Measurements from ENCODE around the gene EID1.

EID1 gene, protein sequence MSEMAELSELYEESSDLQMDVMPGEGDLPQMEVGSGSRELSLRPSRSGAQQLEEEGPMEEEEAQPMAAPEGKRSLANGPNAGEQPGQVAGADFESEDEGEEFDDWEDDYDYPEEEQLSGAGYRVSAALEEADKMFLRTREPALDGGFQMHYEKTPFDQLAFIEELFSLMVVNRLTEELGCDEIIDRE

DNA sequence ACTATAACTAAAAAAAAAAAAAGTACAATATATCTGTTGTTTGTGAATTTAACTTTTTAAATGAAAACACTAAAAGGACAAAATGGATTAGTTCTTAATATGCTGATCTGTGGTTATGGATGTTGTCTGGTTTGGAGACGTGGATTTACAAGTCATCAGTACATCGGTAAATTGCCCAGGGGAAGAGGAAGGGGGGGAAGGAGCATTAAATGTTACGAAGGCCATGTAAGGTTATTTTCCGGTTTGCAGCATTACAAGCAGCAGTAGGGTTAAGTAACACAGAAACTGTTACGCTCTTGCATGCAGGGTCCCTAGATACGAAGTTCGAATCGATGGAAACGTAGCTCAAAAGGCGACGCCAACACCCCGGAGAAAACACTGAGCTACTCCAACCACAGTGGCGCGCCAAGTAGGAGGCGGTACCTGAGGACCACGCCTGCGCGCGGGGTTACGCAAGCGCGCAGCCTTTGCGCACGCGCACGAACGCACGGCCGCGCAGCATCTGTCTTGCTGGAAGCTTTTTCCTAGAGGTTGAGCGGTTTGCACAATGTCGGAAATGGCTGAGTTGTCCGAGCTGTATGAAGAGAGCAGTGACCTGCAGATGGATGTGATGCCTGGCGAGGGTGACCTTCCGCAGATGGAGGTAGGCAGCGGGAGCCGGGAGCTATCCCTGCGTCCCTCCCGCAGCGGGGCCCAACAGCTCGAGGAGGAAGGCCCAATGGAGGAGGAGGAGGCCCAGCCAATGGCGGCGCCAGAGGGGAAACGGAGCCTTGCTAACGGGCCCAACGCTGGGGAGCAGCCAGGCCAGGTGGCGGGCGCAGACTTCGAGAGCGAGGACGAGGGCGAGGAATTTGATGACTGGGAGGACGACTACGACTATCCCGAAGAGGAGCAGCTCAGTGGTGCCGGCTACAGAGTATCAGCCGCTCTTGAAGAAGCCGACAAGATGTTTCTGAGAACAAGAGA is at the start of gene EID1:
Gene EID1, plus strand, starts transcription at position 505 of the 966 bp plus-strand sequence. Its CDS starts 43 bp downstream, at position 548.
- H3K4me3 Mint-ChIP-seq, result peak within 1 kb of the TSS; percentile 99 to 100 (median 99)
- H3K27ac Mint-ChIP-seq, result peak within 1 kb of the TSS; percentile 98 to 99 (median 98)
- H3K27me3 Mint-ChIP-seq (ENCODE audit: low read depth), result peaks cover 7% of the 10 kb centered on the region
- peaks cover 13% of the 10 kb centered on the region for H3K36me3 Mint-ChIP-seq (ENCODE audit: low read depth)
- TF ChIP-seq, protein P1, sequence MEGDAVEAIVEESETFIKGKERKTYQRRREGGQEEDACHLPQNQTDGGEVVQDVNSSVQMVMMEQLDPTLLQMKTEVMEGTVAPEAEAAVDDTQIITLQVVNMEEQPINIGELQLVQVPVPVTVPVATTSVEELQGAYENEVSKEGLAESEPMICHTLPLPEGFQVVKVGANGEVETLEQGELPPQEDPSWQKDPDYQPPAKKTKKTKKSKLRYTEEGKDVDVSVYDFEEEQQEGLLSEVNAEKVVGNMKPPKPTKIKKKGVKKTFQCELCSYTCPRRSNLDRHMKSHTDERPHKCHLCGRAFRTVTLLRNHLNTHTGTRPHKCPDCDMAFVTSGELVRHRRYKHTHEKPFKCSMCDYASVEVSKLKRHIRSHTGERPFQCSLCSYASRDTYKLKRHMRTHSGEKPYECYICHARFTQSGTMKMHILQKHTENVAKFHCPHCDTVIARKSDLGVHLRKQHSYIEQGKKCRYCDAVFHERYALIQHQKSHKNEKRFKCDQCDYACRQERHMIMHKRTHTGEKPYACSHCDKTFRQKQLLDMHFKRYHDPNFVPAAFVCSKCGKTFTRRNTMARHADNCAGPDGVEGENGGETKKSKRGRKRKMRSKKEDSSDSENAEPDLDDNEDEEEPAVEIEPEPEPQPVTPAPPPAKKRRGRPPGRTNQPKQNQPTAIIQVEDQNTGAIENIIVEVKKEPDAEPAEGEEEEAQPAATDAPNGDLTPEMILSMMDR (IDR thresholded peaks at IDR 0.05; ENCODE audit: unreplicated experiment in 3 of 3), result no peak
- H3K9me3 Mint-ChIP-seq, result no peaks in the 10 kb centered on the region
- H3K4me1 Mint-ChIP-seq, result peaks cover 45% of the 10 kb centered on the region

DNA sequence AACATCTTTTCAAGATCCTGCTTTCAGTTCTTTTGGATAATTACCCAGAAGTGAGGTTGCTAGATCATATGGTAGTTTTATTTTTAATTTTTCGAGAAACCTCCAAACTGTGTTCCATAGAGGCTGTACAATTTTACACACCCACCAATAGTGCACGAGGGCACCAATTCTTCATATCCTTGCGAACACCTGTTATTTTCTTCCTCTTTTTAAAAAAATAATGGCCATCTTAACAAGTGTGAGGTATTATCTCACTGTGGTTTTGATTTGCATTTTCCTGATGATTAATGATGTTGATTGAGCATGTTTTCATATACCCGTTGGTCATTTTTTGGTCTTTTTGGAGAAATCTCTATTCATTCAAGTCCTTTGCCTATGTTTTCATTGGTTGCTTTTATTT is 49.5 kb upstream of the EID1 start:
- H3K27ac Mint-ChIP-seq, result no peak overlapping the region
- peaks cover 10% of the 10 kb centered on the region for H3K9me3 Mint-ChIP-seq
- H3K27me3 Mint-ChIP-seq (ENCODE audit: low read depth), result no peaks in the 10 kb centered on the region
- no peaks in the 10 kb centered on the region for H3K36me3 Mint-ChIP-seq (ENCODE audit: low read depth)
- no peak overlapping the region for H3K4me3 Mint-ChIP-seq
- H3K4me1 Mint-ChIP-seq, result no peaks in the 10 kb centered on the region
- TF ChIP-seq, protein P1 (IDR thresholded peaks at IDR 0.05; ENCODE audit: unreplicated experiment in 3 of 3), result no peak

DNA sequence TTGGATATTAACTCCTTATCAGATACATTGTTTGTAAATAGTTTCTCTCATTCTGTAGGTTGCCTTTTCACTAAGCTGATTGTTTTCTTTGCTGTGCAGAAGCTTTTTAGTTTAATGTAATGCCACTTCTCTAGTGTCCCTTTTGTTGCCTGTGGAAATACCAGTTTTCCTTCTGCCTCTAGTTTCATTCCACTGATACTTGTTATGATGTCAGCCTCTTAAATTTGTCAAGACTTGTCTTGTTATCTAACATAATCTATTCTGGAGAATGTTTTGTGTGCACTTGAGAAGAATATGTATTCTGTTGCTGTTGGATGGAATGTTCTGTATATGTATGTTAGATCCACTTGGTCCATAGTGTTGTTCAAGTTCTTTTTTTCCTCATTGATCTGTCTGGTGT is 49.0 kb upstream of the EID1 start:
- H3K4me1 Mint-ChIP-seq, result no peaks in the 10 kb centered on the region
- H3K27ac Mint-ChIP-seq, result no peak overlapping the region
- peaks cover under 1% of the 10 kb centered on the region for H3K36me3 Mint-ChIP-seq (ENCODE audit: low read depth)
- no peaks in the 10 kb centered on the region for H3K27me3 Mint-ChIP-seq (ENCODE audit: low read depth)
- TF ChIP-seq, protein P1 (IDR thresholded peaks at IDR 0.05; ENCODE audit: unreplicated experiment in 3 of 3), result no peak
- H3K9me3 Mint-ChIP-seq, result peaks cover 13% of the 10 kb centered on the region
- H3K4me3 Mint-ChIP-seq, result no peak overlapping the region

DNA sequence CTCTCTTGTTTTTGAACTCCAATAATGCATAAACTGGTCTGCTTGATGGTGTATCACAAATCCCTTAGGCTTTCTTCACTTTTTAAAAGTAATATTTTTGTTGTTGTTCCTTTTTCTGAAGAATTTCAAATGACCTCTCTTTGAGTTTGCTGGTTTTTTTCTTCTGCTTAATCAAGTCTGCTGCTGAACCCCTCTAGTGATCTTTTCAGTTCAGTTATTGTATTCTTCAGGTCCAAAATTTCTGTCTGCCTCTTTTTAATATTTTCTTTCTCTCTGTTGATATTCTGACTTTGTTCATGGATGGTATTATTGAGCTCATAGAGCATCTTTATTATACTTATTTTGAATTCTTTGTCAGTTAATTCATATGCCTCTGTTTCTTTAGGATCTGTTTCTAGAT is 45.3 kb upstream of the EID1 start:
- TF ChIP-seq, protein P1 (IDR thresholded peaks at IDR 0.05; ENCODE audit: unreplicated experiment in 3 of 3), result no peak
- H3K27me3 Mint-ChIP-seq (ENCODE audit: low read depth), result no peaks in the 10 kb centered on the region
- no peak overlapping the region for H3K27ac Mint-ChIP-seq
- peaks cover 3% of the 10 kb centered on the region for H3K36me3 Mint-ChIP-seq (ENCODE audit: low read depth)
- H3K4me3 Mint-ChIP-seq, result no peak overlapping the region
- H3K4me1 Mint-ChIP-seq, result no peaks in the 10 kb centered on the region
- peaks cover 15% of the 10 kb centered on the region for H3K9me3 Mint-ChIP-seq

DNA sequence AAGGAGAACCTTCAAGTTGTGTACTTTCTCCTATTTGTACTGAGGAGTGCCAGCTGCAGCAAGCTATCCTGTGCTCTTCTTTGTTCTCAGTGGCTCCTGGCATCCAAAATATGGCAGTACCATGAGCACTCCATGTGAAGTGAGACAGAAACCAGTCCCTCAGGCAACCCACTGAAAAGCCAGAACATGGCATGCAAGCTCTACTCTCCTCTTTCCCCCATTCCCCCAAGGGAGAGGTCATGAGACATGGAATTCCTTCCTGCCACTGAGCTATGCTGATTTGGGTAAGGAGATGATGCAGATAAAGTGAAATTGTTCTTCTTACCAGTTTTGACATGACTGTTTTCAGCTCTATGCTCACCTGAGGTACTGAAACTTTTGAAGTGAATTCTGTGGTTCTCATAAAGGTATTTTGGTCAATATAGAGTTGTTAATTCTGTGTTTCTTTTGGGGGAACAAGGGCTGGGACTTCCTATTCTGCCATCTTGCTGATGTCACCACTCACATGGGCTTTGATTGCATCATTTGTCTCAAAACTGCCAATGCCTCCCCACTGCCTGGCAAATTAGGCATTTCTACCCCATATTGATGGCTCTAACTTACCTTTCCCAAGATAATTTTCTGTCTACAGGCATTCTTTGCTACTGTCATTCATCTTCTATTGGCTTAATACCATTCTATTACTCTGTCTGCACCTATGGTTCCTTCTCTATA is 44.3 kb upstream of the EID1 start:
- H3K9me3 Mint-ChIP-seq, result peaks cover 15% of the 10 kb centered on the region
- peaks cover 3% of the 10 kb centered on the region for H3K36me3 Mint-ChIP-seq (ENCODE audit: low read depth)
- no peaks in the 10 kb centered on the region for H3K4me1 Mint-ChIP-seq
- H3K4me3 Mint-ChIP-seq, result no peak overlapping the region
- TF ChIP-seq, protein P1 (IDR thresholded peaks at IDR 0.05; ENCODE audit: unreplicated experiment in 3 of 3), result no peak
- H3K27me3 Mint-ChIP-seq (ENCODE audit: low read depth), result no peaks in the 10 kb centered on the region
- H3K27ac Mint-ChIP-seq, result no peak overlapping the region

Measured in nephron (organoid).